ENCODE results near the gene CSNK1G2. TPM values are rescaled to one million over a fixed set of nuclear protein-coding genes. Genes with fewer than 3 reads are reported as not detected.
A peak's percentile ranks its signal among the peaks of the same experiment; 100 is the strongest.

The CSNK1G2 gene
- total and polyA plus RNA-seq, 2 of the 13 experiments (the other 11 are each of a cell fraction or from before 2014, with no cell fraction given) = 53.8 to 72.5 TPM

DNA sequence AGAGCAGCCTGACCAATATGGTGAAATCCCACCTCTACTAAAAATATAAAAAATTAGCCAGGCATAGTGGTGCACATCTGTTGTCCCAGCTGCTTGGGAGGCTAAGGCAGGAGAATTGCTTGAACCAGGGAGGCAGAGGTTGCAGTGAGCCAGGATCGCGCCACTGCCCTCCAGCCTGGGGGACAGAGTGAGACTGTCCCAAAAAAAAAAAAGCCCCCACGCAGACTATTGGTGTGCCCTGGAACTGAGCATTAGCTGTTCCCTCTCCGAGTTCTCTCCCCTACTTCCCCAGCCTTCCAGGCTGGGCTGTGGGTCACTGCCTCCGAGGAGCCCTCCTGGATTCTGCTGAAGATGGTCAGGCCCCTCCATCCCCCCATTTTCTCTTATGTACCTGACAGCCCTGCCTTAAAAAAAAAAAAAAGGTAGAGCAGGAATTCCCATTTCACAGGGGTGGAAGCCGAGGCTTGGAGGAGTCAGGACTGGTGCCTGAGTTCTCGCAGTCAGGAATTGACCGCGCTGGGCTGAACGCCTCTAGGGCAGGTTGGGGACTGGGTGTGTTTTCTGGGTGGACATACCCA lies 33.9 kb upstream of the CSNK1G2 start:
- Histone ChIP-seq H3K79me2 (ENCODE audit: insufficient read depth, low read length) (peaks cover 50% of the 10 kb centered on the region), H3K36me3 (replicated peaks in 1 of 2; ENCODE audit: control insufficient read depth in 1 of 2, insufficient read depth in 2 of 2, low read length in 2 of 2) (peaks cover 0 to 1% of the 10 kb centered on the region in 2 experiments; a peak in 2 of 5 replicates), H3K4me2 (ENCODE audit: low read depth, low read length) (peak overlapping the region; percentile 81), H2AFZ (ENCODE audit: low read length) (no peak overlapping the region), H4K20me1 (ENCODE audit: insufficient read depth, low read length) (peaks cover 6% of the 10 kb centered on the region; the same call in 1 of the 2 replicates), H3K9me3 (ENCODE audit: low read length) (no peaks in the 10 kb centered on the region), H3K27ac (ENCODE audit: extremely low read length, insufficient read depth, low read length) (peak overlapping the region; percentile 58), H3K9ac (ENCODE audit: insufficient read depth, low read depth, low read length) (peak overlapping the region; percentile 70), H3K27me3 (ENCODE audit: control insufficient read depth in 1 of 2, insufficient read depth in 2 of 2, low read length in 2 of 2) (no peaks in the 10 kb centered on the region), H3K4me1 (ENCODE audit: insufficient read depth, low read length) (peaks cover 69% of the 10 kb centered on the region), H3K4me3 (replicated peaks in 1 of 3; ENCODE audit: insufficient read depth in 1 of 3, low read depth in 2 of 3, low read length in 3 of 3) (peak overlapping the region; percentile 57 to 82 (median 69))
- ATAC-seq = no peak
- no TSS peak for BruUV-seq (replicated peaks)
- WGBS (ENCODE audit: low lambda C conversion rate) = 32% methylated on average over 9 of the region's 10 CpGs
- peak; percentile 18 for FAIRE-seq
- in situ Hi-C loops (cut with HindIII; ENCODE audit: extremely low pct_ligation_motif_present, low pct_unique_long_range_greater_than_20kb) (no loop called here), intact Hi-C loops (cut with micrococcal nuclease; ENCODE audit: unreplicated experiment) (loop anchor here (1.0 kb wide), 1 partner anchor 22 kb away; no protein-coding TSS in a partner anchor)
- POLR2A ChIA-PET = interaction anchor here (0.7 to 3.5 kb wide), 3 partner anchors 9 to 144 kb away, joined by 3 to 14 read pairs (median 3); no protein-coding TSS in a partner anchor
- no peak for DNase-seq (ENCODE audit: low spot score)
- CTCF ChIA-PET (ENCODE audit: low intra/inter-chr PET ratio, low total read pairs) = no interaction called here
- TF ChIP-seq ZFP1 (CRISPR knock-in tag; IDR thresholded peaks at IDR 0.05) (no peak), GTF3A (CRISPR knock-in tag; conservative IDR thresholded peaks at IDR 0.05) (no peak), TSC22D2 (CRISPR knock-in tag; IDR thresholded peaks at IDR 0.05; ENCODE audit: borderline replicate concordance) (no peak), HNRNPK (IDR thresholded peaks at IDR 0.05; ENCODE audit: low read depth, low read length, poor library complexity, severe bottlenecking) (no peak), ZNF496 (CRISPR knock-in tag; IDR thresholded peaks at IDR 0.05; ENCODE audit: insufficient replicate concordance) (no peak), ZMYM2 (CRISPR knock-in tag; IDR thresholded peaks at IDR 0.05) (0 out of 2 replicates have a peak, but pooled peaks have one; percentile 51), ZNF770 (CRISPR knock-in tag; IDR thresholded peaks at IDR 0.05) (no peak), MXI1 (IDR thresholded peaks at IDR 0.05; ENCODE audit: borderline replicate concordance, low read depth, low read length) (no peak), ZNF205 (CRISPR knock-in tag; IDR thresholded peaks at IDR 0.05) (0 out of 2 replicates have a peak, but pooled peaks have one; percentile 14), HMGA1 (CRISPR knock-in tag; conservative IDR thresholded peaks at IDR 0.05) (no peak), ZBTB8A (CRISPR knock-in tag; IDR thresholded peaks at IDR 0.05; ENCODE audit: borderline replicate concordance, low read depth) (no peak), SATB2 (CRISPR knock-in tag; IDR thresholded peaks at IDR 0.05) (no peak), POLR2G (IDR thresholded peaks at IDR 0.05; ENCODE audit: low read depth, low read length) (no peak), SUZ12 (IDR thresholded peaks at IDR 0.05; ENCODE audit: low read depth, low read length) (no peak), SP5 (CRISPR knock-in tag; IDR thresholded peaks at IDR 0.05; ENCODE audit: borderline replicate concordance, low read depth) (no peak), DNMT1 (CRISPR knock-in tag; IDR thresholded peaks at IDR 0.05) (no peak)
- TF ChIP-seq, protein P1, sequence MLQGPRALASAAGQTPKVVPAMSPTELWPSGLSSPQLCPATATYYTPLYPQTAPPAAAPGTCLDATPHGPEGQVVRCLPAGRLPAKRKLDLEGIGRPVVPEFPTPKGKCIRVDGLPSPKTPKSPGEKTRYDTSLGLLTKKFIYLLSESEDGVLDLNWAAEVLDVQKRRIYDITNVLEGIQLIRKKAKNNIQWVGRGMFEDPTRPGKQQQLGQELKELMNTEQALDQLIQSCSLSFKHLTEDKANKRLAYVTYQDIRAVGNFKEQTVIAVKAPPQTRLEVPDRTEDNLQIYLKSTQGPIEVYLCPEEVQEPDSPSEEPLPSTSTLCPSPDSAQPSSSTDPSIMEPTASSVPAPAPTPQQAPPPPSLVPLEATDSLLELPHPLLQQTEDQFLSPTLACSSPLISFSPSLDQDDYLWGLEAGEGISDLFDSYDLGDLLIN (CRISPR knock-in tag; IDR thresholded peaks at IDR 0.05; ENCODE audit: borderline replicate concordance) = no peak
- TF ChIP-seq, protein P2, sequence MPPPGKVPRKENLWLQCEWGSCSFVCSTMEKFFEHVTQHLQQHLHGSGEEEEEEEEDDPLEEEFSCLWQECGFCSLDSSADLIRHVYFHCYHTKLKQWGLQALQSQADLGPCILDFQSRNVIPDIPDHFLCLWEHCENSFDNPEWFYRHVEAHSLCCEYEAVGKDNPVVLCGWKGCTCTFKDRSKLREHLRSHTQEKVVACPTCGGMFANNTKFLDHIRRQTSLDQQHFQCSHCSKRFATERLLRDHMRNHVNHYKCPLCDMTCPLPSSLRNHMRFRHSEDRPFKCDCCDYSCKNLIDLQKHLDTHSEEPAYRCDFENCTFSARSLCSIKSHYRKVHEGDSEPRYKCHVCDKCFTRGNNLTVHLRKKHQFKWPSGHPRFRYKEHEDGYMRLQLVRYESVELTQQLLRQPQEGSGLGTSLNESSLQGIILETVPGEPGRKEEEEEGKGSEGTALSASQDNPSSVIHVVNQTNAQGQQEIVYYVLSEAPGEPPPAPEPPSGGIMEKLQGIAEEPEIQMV (CRISPR knock-in tag; IDR thresholded peaks at IDR 0.05; ENCODE audit: low read depth) = peak; percentile 73; the same call in 1 of the 2 replicates
- TF ChIP-seq, protein P3, sequence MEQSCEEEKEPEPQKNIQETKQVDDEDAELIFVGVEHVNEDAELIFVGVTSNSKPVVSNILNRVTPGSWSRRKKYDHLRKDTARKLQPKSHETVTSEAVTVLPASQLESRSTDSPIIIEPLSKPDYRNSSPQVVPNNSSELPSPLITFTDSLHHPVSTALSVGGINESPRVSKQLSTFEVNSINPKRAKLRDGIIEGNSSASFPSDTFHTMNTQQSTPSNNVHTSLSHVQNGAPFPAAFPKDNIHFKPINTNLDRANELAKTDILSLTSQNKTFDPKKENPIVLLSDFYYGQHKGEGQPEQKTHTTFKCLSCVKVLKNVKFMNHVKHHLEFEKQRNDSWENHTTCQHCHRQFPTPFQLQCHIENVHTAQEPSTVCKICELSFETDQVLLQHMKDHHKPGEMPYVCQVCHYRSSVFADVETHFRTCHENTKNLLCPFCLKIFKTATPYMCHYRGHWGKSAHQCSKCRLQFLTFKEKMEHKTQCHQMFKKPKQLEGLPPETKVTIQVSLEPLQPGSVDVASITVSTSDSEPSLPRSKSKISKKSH (CRISPR knock-in tag; IDR thresholded peaks at IDR 0.05; ENCODE audit: borderline replicate concordance) = no peak
